GM18870 (cell line): ENCODE data around the gene KLF11.

Experiments
- ATAC-seq: cut with Tn5 transposase; IDR thresholded peaks from one replicate; pipeline ENCODE4 v1.9.1; 2021; ENCODE audit warnings: moderate library complexity; ENCODE audit not compliant: unreplicated experiment

Gene KLF11

GRCh38 chr2:10043256-10043905 lies at the start of gene KLF11:
TSS of gene KLF11 (plus strand) at chr2:10043550. CDS start at chr2:10043717, 167 bp downstream.
- no peak for ATAC-seq

- ATAC-seq = no peak
Measured at GRCh38 chr2:9994462-9994861, 48.9 kb upstream of the KLF11 start.

- ATAC-seq = no peak
Measured at GRCh38 chr2:9995059-9995458, 48.3 kb upstream of the KLF11 start.

GRCh38 chr2:9996321-9996720 lies 47.0 kb upstream of the KLF11 start:
- no peak for ATAC-seq

- no peak for ATAC-seq
Measured at GRCh38 chr2:9997936-9998335, 45.4 kb upstream of the KLF11 start.

- ATAC-seq = no peak
Measured at GRCh38 chr2:9998916-9999654, 44.3 kb upstream of the KLF11 start.

- ATAC-seq = no peak
Measured at GRCh38 chr2:9999693-10000092, 43.7 kb upstream of the KLF11 start.

GRCh38 chr2:10000541-10000940 lies 42.8 kb upstream of the KLF11 start:
- ATAC-seq = no peak

GRCh38 chr2:10001586-10001985 lies 41.8 kb upstream of the KLF11 start:
- ATAC-seq = no peak

GRCh38 chr2:10002109-10002508 lies 41.2 kb upstream of the KLF11 start:
- ATAC-seq = no peak

- ATAC-seq = no peak
Measured at GRCh38 chr2:10002681-10003080, 40.7 kb upstream of the KLF11 start.

- ATAC-seq = no peak
Measured at GRCh38 chr2:10003206-10004125, 39.9 kb upstream of the KLF11 start.

GRCh38 chr2:10004401-10004800 lies 38.9 kb upstream of the KLF11 start:
- ATAC-seq = no peak

- no peak for ATAC-seq
Measured at GRCh38 chr2:10004836-10005235, 38.5 kb upstream of the KLF11 start.

GRCh38 chr2:10005461-10006235 lies 37.7 kb upstream of the KLF11 start:
- ATAC-seq = no peak

- no peak for ATAC-seq
Measured at GRCh38 chr2:10006236-10007161, 36.9 kb upstream of the KLF11 start.

- ATAC-seq = no peak
Measured at GRCh38 chr2:10007435-10007834, 35.9 kb upstream of the KLF11 start.

- ATAC-seq = no peak
Measured at GRCh38 chr2:10007921-10008808, 35.2 kb upstream of the KLF11 start.

- ATAC-seq = no peak
Measured at GRCh38 chr2:10008809-10009176, 34.6 kb upstream of the KLF11 start.
